Right hindlimb (tissue), 1 donor: ENCODE measurements around the gene AQP5.

Source experiments
- DNase-seq: peaks from one replicate; pipeline ENCODE4 v3.0.0-alpha.2; 2018

The AQP5 gene

GRCh38 chr12:49951411-49952240, 10.0 kb upstream of the AQP5 start:
- DNase-seq = no peak

DNA sequence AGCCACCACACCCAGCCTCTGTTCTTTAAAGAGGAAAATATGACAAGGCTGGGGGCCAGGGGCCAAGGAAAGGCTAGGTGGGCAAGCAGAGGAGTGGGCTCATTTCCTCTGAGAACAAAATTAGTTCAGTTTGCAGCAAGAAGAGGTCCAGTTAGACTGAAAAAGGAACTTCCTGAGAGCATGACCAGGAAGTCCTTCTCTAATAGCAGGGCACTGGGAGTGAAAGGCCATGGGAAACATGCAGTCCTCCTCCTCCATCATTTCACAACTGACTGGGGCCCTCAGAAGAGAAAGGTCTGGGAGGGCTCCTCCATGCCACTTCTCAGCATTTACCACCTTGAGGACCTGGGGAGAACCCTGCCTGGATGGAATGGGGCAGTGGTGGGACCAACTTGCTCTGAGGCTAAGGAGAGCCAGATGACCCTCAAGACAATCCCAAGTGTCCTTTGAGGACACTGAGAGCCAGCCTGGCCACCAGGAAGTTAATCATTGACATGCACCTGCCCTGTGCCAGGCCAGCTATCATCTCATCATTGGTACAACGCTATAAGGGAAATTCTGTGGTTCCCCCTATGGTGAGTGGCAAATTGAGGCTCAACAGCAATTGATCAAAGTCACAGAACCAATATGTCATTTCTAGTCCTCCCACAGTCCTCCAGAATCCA, 9.1 kb upstream of the AQP5 start:
- DNase-seq = no peak

DNA sequence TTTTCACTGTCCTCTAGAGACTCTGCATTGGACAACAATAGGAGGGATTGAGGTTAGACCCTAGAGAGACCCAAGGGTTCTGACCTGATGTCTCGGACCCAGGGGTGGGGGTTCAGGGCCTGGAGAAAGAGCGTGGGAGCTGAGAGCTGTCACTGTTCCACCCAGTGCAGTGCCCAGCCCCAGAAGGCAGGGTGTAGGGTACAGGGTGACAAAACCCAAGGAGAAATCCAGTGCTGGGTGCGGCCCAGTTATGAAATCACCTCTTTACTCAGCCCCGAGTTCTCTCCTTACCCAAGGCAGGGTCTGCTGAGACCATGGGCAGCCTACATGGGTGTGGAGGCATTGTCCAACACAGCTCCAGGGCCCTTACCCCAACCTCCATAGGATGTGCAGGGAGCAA, 8.5 kb upstream of the AQP5 start:
- no peak for DNase-seq

DNA sequence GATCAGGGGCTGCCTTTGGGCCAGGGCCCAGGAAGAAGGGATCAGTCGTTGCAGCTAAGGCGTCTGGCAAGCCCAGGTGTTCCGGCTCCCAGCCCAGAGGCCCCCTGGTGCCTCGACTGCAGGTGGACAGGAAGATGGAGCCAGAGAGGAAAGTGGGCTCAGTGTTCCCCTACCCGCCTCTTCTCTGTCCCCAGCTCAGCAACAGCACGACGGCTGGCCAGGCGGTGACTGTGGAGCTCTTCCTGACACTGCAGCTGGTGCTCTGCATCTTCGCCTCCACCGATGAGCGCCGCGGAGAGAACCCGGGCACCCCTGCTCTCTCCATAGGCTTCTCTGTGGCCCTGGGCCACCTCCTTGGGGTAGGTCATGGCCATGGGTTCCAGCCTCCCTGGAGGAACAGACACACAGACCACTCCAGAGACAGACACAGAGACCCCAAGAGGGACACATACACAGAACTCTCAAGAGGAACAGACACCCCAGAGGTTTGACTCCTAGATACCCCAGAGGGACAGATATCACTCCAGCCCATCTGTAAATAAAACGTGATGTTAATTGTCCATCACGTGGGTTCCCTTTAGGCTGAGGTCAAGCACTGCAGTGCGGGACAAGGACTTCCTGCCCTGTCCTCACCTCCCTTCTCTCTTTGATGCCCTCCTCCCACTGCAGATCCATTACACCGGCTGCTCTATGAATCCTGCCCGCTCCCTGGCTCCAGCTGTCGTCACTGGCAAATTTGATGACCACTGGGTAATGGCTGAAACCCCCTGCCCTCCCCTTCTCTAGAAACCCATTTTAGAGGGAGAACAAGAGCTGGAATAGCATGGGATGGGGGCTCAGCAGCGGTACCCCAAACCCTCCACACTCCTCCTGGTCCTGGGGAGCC, 7.5 kb upstream of the AQP5 start:
- DNase-seq = no peak

DNA sequence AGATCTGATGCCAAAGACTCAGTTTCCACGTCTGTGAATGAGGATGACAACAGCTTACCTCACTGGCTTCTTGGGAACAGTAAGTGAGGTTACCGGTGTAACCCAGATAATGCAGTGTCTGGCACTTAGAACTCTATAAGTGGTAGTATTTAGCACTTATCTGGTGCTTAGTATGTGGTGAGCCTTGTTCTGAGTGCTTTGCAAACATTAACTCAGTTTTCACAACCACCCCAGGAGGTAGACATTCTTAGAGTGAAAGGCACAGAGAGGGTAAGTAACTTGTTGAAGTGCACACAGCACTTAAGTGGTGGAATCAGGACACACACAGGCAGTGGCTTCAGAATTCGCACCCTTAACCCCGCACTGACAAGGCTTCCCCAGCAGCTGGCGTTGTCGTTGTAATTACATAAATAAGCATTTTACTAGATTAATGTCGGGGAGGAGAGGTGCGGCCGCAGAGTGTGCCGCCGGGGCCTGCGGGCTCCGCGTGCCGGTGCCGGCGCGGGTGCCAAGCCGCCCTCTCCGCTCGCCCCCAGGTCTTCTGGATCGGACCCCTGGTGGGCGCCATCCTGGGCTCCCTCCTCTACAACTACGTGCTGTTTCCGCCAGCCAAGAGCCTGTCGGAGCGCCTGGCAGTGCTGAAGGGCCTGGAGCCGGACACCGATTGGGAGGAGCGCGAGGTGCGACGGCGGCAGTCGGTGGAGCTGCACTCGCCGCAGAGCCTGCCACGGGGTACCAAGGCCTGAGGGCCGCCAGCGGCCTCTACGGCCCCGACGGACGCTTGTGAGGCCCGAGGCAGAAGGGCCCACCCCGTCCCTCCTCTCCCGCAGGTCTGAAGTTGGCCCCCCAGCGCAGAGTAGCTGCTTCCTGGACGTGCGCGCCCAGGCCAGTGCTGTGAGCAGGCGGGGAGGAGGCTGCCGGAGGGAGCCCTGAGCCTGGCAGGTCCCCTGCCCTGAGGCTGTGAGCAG, 6.5 kb upstream of the AQP5 start:
- DNase-seq = no peak

- DNase-seq = no peak
Observed at GRCh38 chr12:49955899-49956662, 5.6 kb upstream of the AQP5 start.

DNA sequence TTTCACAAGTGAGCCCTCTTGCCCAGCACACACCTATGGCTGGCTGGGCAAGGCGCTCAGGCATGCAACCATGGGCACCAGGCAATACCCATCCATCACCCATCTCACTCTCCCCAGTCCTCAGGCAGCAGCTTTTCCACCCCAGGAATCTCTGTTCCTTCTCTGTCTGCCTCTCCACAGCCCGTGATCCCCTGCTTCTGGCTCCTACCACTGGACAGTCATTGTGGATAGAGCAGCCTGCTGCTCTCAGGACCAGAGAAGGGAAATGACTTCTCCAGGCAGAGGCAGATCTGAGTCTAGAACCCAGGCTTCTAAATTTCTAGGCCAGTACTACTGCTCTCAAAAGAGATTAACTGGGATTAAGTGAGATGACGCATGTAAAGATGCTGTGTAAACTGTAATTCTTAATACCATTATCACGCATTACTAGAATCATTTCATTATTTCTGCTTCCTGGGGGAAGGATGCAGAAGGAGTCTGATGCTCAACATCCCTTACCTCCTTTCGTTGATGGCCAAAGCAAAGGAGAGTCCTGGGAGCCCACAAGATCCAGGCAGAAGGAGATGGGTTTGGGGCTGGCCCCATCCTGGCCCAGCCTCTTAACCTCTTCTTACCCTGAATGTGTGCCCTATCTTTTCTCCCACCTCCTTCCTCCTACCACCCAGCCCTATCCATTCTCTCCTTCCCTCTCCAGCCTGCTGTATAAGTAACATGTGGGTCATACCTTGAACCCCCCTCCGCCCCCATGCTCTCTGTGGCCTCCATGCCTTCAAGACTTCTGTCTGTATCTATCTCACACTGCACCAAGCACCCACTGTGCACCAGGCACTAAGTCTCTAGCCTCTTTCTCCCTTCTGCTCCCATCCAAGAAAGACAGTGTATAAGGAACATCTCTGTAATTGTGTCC, 4.8 kb upstream of the AQP5 start:
- no peak for DNase-seq

DNA sequence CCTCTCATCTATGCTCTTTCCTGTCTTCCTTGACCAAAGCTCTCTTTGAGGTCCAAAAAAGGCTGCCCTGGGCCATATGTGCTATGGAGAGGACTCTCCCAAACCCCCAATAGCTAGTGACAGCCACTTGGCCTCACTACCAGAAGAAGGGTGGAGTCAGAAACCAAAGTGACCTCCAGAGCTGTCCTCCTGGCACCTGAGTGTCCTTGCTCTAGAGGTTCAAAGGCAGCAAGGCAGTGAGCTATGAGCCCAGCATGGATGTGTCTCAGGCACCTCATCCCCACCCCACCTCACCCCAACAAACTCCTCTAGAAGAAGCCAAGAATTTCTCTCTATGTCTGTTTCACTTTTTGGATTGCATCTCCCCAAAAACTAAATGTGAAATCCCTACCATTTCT, 4.1 kb upstream of the AQP5 start:
- DNase-seq = no peak

DNA sequence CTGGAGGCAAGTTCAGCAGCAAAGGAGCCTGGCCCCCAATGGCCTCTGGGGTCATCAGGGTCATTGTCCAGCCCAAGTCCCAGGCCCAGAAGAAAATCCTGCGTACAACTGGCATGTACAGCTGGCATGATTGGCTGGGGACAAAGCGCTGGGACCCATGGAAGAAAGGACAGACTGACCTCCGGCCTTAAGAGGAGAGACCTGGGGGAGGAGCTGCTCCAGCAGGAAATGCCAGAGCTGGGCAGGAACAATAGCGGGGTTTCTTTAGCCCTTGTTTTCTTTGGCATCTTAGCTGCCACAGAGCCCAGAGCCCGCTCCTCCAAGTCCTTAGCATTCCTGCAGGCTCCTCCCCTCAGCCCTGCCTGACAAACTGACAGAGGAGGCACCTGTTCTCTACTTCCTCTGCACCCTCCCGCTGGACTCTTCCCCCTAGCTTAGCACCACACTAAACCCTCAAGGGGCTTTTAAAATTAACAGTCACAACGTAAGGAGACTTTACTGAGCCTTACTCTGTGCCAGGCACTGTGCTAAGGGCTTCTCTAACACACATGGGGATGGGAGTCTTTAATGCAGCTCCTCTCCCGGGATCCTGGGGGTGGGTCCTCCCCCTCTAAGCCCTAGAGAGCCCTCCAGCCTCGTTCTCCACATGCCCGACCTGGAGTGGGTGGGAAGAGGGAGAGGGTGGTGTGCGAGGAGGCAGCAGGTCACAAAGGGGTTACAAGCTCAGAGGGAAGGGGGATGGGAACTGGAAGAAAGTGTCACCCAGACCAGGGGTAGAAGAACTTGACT, 1.8 kb upstream of the AQP5 start:
- DNase-seq = no peak

DNA sequence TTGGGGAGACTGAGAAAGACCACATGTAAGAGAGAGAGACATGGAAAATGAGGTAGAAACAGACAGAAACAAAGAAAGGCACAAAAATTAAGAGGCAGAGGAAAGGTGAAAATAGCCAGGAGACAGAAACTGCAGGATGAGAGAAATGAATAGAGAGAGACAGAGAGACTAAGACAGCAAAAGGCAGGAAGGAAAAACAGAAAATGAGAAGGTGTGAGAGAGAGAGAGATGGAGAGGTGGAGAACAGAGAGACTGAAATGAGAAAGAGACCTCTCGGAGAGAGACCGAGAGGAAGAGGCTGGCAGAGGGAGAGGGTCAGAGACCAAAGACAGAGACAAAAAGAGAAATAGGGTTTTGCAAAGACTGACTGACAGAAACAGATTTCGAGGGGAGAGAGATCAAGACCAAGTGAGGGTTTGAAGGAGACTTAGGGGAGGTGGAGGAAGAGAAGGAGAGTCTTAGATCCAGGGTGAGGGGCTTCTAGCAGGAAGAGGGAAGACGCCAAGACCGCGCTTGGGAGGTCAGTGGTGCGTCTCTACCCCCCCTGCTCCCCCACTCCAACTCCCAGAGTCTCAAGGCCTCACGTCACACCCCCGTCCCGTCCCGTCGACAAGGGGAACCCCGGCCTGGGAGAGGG, 1.1 kb upstream of the AQP5 start:
- no peak for DNase-seq

- no peak for DNase-seq
Observed at GRCh38 chr12:49961993-49962764, 507 bp downstream of the AQP5 start.

DNA sequence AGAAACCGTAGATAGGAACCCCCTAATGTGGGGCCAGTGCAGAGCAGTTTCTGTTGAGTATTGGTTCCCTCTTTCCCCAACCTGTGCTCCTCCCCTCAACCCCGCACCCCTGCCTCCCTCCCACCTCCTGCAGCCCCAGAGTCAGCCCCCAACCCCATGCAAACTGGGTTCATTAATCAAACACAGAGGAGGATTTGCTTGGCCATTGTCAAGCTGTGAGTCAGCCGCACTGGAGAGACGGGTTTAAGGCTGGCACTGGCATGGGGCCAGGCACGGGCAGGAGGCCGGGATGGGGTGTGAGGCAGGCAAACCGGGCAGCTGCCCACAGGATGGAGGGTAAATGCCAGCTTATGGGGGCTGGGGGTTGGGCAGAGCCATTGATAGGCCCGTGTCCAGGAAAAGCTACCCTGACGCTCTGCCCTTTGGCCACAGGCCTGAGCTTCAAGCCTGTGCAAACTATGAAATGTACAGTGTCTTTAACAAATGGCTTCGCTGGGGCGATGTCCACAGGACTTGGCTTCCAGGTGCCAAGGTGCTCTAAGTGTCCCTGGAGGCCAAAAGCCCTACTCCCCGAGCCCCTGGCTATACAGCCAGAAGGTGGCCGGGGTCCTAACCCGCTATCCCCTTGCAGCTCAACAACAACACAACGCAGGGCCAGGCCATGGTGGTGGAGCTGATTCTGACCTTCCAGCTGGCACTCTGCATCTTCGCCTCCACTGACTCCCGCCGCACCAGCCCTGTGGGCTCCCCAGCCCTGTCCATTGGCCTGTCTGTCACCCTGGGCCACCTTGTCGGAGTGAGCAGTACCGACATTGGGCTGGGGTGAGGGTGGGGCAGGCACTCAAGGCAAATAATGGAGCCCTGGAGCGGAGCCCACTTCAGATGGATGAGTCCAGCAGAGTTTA, 1.4 kb downstream of the AQP5 start:
- no peak for DNase-seq

DNA sequence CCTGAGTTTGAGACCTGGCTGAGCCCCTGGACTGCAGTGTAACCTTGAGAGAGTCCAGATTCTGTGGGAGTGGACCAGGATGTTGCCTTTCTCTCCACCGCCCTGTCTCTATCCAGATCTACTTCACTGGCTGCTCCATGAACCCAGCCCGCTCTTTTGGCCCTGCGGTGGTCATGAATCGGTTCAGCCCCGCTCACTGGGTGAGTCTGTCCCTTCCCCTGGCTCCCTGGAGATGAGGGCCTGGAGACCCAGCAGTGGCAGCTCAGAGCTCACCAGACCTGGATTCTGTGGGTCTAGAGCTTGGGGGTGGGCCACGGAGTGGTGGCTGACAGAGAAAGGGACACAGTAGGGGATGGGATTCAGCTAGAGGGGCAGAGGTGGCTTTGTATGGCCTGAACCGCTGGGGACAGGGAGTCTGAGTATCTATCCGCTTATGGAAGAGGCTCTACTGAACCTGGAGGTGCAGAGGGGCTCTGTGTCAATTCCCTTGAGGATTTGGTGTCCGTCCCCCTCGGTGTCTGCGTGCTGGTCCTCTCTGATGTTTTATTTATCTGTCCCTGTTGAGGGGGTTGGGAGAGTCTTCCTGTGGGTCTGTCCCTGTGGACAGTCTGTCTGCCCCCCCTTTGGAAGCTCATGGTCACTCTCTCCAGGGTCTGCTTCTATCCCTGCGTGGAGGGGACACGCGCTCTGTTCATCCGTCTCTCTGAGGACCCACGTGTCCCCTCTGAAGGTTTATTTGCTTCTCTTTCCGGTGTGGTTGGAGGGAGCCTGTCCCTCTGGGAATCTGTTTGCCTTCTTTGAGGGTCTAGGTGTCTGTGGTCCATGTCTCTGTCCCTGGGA, 2.5 kb downstream of the AQP5 start:
- no peak for DNase-seq

DNA sequence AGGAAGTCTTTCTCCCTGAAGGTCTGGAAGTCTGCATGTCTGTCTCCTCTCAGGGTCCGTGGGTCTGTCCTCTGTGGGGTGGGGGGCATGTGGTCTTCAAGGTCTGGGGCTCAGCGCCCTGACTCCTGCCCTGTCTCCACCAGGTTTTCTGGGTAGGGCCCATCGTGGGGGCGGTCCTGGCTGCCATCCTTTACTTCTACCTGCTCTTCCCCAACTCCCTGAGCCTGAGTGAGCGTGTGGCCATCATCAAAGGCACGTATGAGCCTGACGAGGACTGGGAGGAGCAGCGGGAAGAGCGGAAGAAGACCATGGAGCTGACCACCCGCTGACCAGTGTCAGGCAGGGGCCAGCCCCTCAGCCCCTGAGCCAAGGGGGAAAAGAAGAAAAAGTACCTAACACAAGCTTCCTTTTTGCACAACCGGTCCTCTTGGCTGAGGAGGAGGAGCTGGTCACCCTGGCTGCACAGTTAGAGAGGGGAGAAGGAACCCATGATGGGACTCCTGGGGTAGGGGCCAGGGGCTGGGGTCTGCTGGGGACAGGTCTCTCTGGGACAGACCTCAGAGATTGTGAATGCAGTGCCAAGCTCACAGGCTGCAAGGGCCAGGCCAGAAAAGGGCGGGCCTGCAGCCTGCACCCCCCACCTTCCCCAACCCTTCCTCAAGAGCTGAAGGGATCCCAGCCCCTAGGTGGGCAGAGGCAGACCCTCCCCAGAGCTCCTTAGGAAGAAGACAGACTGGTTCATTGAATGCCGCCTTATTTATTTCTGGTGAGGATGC, 3.4 kb downstream of the AQP5 start:
- DNase-seq = no peak

DNA sequence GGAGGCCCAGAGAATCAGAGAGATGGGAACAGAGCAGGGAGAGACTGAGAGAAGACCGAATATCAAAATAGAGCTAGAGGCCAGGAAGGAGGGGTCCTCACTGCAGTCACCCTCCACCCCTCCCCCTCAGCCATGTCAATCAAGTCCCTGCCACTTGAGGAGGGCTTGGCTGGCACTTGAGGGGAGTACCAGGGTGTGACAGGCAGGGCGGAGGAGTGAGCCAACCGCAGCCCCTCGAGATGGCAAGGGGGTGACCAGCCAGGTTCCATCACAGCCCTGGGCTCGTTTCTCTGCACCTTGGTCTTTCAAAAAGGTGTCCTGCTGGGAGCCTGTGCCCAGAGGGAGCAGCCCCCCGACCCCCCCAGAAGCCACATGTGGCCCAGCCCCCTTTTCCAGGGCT, 4.2 kb downstream of the AQP5 start:
- no peak for DNase-seq
